ENCODE data around the gene ARHGEF33. TPM values are rescaled to one million over a fixed set of nuclear protein-coding genes. Genes with fewer than 3 reads are reported as not detected.

ARHGEF33 gene
- total RNA-seq, 1 experiment from 2014 or later: 0.30 TPM

DNA sequence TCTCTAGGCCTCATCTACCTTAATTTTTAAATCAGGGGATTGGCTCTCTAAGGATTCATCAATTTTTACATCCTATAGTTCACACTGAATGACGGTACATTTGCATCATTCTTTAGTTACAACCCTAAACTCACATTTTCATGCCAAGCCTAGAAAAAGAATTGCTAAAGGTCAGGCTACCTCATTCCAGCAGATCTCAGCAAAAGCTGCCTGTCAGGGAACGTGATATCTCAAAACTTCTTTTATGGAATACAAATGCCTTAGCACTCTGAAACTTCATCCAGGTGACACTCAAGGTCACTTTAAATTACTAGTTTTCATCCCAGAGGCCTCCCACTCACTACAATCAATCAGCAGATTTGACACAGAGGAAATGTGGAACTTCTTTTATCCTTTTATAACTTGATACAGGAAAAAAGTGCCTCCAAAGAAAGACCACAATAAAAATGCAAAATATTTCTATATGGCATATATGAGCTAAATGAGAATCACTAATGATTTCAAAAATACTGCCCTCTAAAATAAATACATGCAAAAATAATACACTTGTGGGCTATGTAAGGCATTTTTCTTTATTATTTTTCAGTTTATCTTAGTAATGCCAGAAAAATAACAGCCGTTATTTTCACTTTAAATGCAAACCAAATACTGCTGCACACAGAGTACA lies 91.5 kb downstream of the ARHGEF33 start:
- no peak overlapping the region for H3K9ac ChIP-seq (ENCODE audit: low read length)
- no peak overlapping the region for H3K4me2 ChIP-seq (ENCODE audit: low read length)
- POLR2A ChIA-PET: no interaction called here
- H3K27me3 ChIP-seq (ENCODE audit: insufficient read depth, low read length): no peaks in the 10 kb centered on the region
- RAD21 ChIA-PET (ENCODE audit: low non-redundant PET in 1 of 2, low total read pairs in 2 of 2, uncharacterized antibody in 2 of 2, unreplicated experiment in 2 of 2): no interaction called here
- no peak for TF ChIP-seq ZFX (IDR thresholded peaks at IDR 0.05)
- TF ChIP-seq, protein P1, sequence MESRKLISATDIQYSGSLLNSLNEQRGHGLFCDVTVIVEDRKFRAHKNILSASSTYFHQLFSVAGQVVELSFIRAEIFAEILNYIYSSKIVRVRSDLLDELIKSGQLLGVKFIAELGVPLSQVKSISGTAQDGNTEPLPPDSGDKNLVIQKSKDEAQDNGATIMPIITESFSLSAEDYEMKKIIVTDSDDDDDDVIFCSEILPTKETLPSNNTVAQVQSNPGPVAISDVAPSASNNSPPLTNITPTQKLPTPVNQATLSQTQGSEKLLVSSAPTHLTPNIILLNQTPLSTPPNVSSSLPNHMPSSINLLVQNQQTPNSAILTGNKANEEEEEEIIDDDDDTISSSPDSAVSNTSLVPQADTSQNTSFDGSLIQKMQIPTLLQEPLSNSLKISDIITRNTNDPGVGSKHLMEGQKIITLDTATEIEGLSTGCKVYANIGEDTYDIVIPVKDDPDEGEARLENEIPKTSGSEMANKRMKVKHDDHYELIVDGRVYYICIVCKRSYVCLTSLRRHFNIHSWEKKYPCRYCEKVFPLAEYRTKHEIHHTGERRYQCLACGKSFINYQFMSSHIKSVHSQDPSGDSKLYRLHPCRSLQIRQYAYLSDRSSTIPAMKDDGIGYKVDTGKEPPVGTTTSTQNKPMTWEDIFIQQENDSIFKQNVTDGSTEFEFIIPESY (IDR thresholded peaks at IDR 0.05; ENCODE audit: extremely low read depth, insufficient replicate concordance, low read length): no peak
- TF ChIP-seq POLR2A (IDR thresholded peaks at IDR 0.05; ENCODE audit: borderline replicate concordance, extremely low read depth, insufficient read depth, insufficient read length): no peak
- no peak for TF ChIP-seq SP1 (IDR thresholded peaks at IDR 0.05; ENCODE audit: low read depth)
- no peak for TF ChIP-seq SRF (IDR thresholded peaks at IDR 0.05; ENCODE audit: low read depth)
- no peak for TF ChIP-seq FOSL1 (IDR thresholded peaks at IDR 0.05; ENCODE audit: low read depth)
- H3K9me3 ChIP-seq (ENCODE audit: control insufficient read depth in 1 of 2, insufficient read depth in 1 of 2, low read depth in 1 of 2, low read length in 2 of 2): no peaks in the 10 kb centered on the region
- DNase-seq (ENCODE audit: low read depth, low spot score) (no peak), ATAC-seq (no peak)
- no peaks in the 10 kb centered on the region for H4K20me1 ChIP-seq (ENCODE audit: insufficient read depth)
- H3K27ac ChIP-seq (ENCODE audit: low read depth, low read length): no peak overlapping the region
- H3K4me3 ChIP-seq (replicated peaks in 1 of 2; ENCODE audit: low read depth in 1 of 2, low read length in 2 of 2): no peak overlapping the region
- H2AFZ ChIP-seq (ENCODE audit: low read depth, low read length, poor library complexity, severe bottlenecking): no peak overlapping the region
- H3K9me2 ChIP-seq (ENCODE audit: insufficient read depth): no peaks in the 10 kb centered on the region
- no peaks in the 10 kb centered on the region for H3K79me2 ChIP-seq (ENCODE audit: insufficient read depth, low read length)
- intact Hi-C loops (cut with micrococcal nuclease): no loop called here
- CTCF ChIA-PET: no interaction called here
- no peaks in the 10 kb centered on the region for H3K4me1 ChIP-seq (ENCODE audit: control insufficient read depth in 1 of 2, insufficient read depth in 2 of 2, low read length in 2 of 2)
- H3K36me3 ChIP-seq (ENCODE audit: control insufficient read depth in 1 of 2, insufficient read depth in 2 of 2, low read length in 2 of 2): peaks cover 4 to 5% of the 10 kb centered on the region in 2 experiments; a peak in 2 of 4 replicates
- no TSS peak for BruUV-seq (replicated peaks)

DNA sequence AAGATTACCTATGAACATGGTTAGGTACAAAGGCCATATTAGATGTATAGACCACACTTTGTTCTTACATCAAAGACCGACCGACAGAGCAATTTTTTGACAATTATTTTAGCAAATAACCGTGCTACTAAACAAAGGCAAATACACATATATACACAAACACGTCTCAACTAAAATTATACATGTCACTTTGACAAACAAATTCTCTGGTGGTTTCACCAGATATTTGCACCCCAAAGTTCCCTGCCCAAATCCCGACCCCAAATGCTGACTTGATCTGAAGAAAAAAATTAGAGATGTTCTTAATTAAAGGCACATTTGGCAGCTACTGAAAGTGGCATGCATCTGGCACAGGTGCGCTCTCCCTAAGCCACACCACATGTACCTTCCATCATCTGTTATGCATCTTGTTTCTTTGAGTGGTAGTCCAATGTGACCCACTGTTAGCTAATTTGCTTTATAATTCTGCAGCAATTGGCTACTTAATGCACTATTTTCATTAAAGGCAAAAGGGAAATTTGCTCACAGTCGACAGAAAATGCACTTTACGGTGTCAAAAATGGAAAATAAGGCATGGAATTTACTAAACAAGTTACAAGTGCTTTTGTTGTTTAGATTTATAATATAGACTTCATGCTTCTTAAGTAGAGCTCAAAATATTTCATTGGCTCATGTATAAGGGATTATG lies 92.1 kb downstream of the ARHGEF33 start:
- ChIA-PET CTCF (no interaction called here), RAD21 (ENCODE audit: low non-redundant PET in 1 of 2, low total read pairs in 2 of 2, uncharacterized antibody in 2 of 2, unreplicated experiment in 2 of 2) (no interaction called here), POLR2A (no interaction called here)
- no TSS peak for BruUV-seq (replicated peaks)
- Histone ChIP-seq H3K4me2 (ENCODE audit: low read length) (no peak overlapping the region), H3K4me3 (replicated peaks in 1 of 2; ENCODE audit: low read depth in 1 of 2, low read length in 2 of 2) (no peak overlapping the region), H3K9me2 (ENCODE audit: insufficient read depth) (no peaks in the 10 kb centered on the region), H3K36me3 (ENCODE audit: control insufficient read depth in 1 of 2, insufficient read depth in 2 of 2, low read length in 2 of 2) (peaks cover 4 to 5% of the 10 kb centered on the region in 2 experiments; a peak in 2 of 4 replicates), H4K20me1 (ENCODE audit: insufficient read depth) (no peaks in the 10 kb centered on the region), H3K4me1 (ENCODE audit: control insufficient read depth in 1 of 2, insufficient read depth in 2 of 2, low read length in 2 of 2) (no peaks in the 10 kb centered on the region), H2AFZ (ENCODE audit: low read depth, low read length, poor library complexity, severe bottlenecking) (no peak overlapping the region), H3K79me2 (ENCODE audit: insufficient read depth, low read length) (no peaks in the 10 kb centered on the region), H3K27ac (ENCODE audit: low read depth, low read length) (no peak overlapping the region), H3K9ac (ENCODE audit: low read length) (no peak overlapping the region), H3K27me3 (ENCODE audit: insufficient read depth, low read length) (no peaks in the 10 kb centered on the region), H3K9me3 (ENCODE audit: control insufficient read depth in 1 of 2, insufficient read depth in 1 of 2, low read depth in 1 of 2, low read length in 2 of 2) (no peaks in the 10 kb centered on the region)
- TF ChIP-seq, protein P2, sequence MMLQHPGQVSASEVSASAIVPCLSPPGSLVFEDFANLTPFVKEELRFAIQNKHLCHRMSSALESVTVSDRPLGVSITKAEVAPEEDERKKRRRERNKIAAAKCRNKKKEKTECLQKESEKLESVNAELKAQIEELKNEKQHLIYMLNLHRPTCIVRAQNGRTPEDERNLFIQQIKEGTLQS (IDR thresholded peaks at IDR 0.05): no peak
- TF ChIP-seq CBX3 (IDR thresholded peaks at IDR 0.05; ENCODE audit: low read depth): no peak
- TF ChIP-seq FOSL1 (IDR thresholded peaks at IDR 0.05; ENCODE audit: low read depth): no peak
- ATAC-seq (no peak), DNase-seq (ENCODE audit: low read depth, low spot score) (no peak)
- intact Hi-C loops (cut with micrococcal nuclease): no loop called here

All from HCT116 (cell line).